WTC11 (cell line): ENCODE data around the gene FLRT1. TPM values are rescaled to one million over a fixed set of nuclear protein-coding genes. Genes with fewer than 3 reads are reported as not detected.

ENCODE experiments used
- ATAC-seq: fragments of 200-7000 bp; cut with Tn5 transposase; 2 replicates; pipeline ENCODE4 v1.10.0; 2021; ENCODE audit warnings: mild to moderate bottlenecking, moderate library complexity
- CTCF ChIA-PET: fragments of 300-600 bp; sonication (Branson Sonifier 250); formaldehyde crosslinking; loops from one replicate; lab custom pipeline; 2021; ENCODE audit warnings: antibody characterized with exemption; lab: Charles Lee
- POLR2A ChIA-PET: fragments of 350-600 bp; sonication (Branson Sonifier 250); formaldehyde crosslinking; loops from one replicate; lab custom pipeline; 2021; ENCODE audit warnings: antibody characterized with exemption; lab: Charles Lee
- DNase-seq: peaks from one replicate; pipeline ENCODE4 v3.0.0; 2021; ENCODE audit warnings: low spot score
- H3K27ac Mint-ChIP-seq: 2 replicates; pipeline ENCODE4 v1.8.0; 2021; ENCODE audit warnings: mixed read lengths
- H3K27me3 Mint-ChIP-seq: 2 replicates; pipeline ENCODE4 v1.8.0; 2021; ENCODE audit warnings: low read depth, mild to moderate bottlenecking, moderate library complexity, mixed read lengths
- H3K36me3 Mint-ChIP-seq: 2 replicates; pipeline ENCODE4 v1.8.0; 2021; ENCODE audit warnings: mixed read lengths
- H3K4me1 Mint-ChIP-seq: 2 replicates; pipeline ENCODE4 v1.8.0; 2022; ENCODE audit warnings: mixed read lengths
- H3K4me3 Mint-ChIP-seq: 2 replicates; pipeline ENCODE4 v1.8.0; 2021; ENCODE audit warnings: mild to moderate bottlenecking, moderate library complexity, mixed read lengths
- H3K9me3 Mint-ChIP-seq: 2 replicates; pipeline ENCODE4 v1.8.0; 2021; ENCODE audit warnings: mixed read lengths
- ATF3 ChIP-seq: sonication (generic); formaldehyde crosslinking; conservative IDR thresholded peaks from 2 replicates; pipeline ENCODE4 v1.8.1; 2022; ENCODE audit warnings: mild to moderate bottlenecking, missing genetic modification reagents
- ATF6 ChIP-seq: sonication (generic); formaldehyde crosslinking; IDR thresholded peaks from 2 replicates; pipeline ENCODE4 v1.8.1; 2023; ENCODE audit warnings: mild to moderate bottlenecking, missing genetic modification reagents
- CBFB ChIP-seq: sonication (generic); formaldehyde crosslinking; IDR thresholded peaks from 2 replicates; pipeline ENCODE4 v1.8.1; 2022; ENCODE audit warnings: mild to moderate bottlenecking, low read depth, missing genetic modification reagents
- FOXJ3 ChIP-seq: sonication (generic); formaldehyde crosslinking; IDR thresholded peaks from 2 replicates; pipeline ENCODE4 v1.9.0; 2021; ENCODE audit warnings: missing genetic modification reagents, mild to moderate bottlenecking, borderline replicate concordance
- IRF2 ChIP-seq: sonication (generic); formaldehyde crosslinking; IDR thresholded peaks from 2 replicates; pipeline ENCODE4 v1.8.0; 2022; ENCODE audit warnings: low read depth, missing genetic modification reagents, borderline replicate concordance
- JAZF1 ChIP-seq: fragments of 250-450 bp; sonication (Bioruptor Pico); IDR thresholded peaks from 2 replicates; pipeline ENCODE4 v1.9.0; 2021; ENCODE audit warnings: moderate library complexity, mild to moderate bottlenecking, inconsistent platforms
- MLX ChIP-seq: sonication (generic); formaldehyde crosslinking; IDR thresholded peaks from 2 replicates; pipeline ENCODE4 v1.8.1; 2023; ENCODE audit warnings: mild to moderate bottlenecking, missing genetic modification reagents, moderate library complexity
- MYBL2 ChIP-seq: sonication (generic); formaldehyde crosslinking; IDR thresholded peaks from 2 replicates; pipeline ENCODE4 v1.8.1; 2023; ENCODE audit warnings: mild to moderate bottlenecking, moderate library complexity, missing genetic modification reagents
- NR1H2 ChIP-seq: sonication (generic); formaldehyde crosslinking; IDR thresholded peaks from 2 replicates; pipeline ENCODE4 v1.9.0; 2021; ENCODE audit warnings: mild to moderate bottlenecking, moderate library complexity, missing genetic modification reagents
- NR3C1 ChIP-seq: sonication (generic); formaldehyde crosslinking; conservative IDR thresholded peaks from 2 replicates; pipeline ENCODE4 v1.8.1; 2023; ENCODE audit warnings: low read depth, mild to moderate bottlenecking, missing genetic modification reagents
- PRRX2 ChIP-seq: fragments of 250-450 bp; sonication (Bioruptor Pico); IDR thresholded peaks from 2 replicates; pipeline ENCODE4 v1.8.0; 2021; ENCODE audit warnings: mild to moderate bottlenecking
- SMAD4 ChIP-seq: sonication (generic); formaldehyde crosslinking; IDR thresholded peaks from 2 replicates; pipeline ENCODE4 v1.8.0; 2022; ENCODE audit warnings: mild to moderate bottlenecking, missing genetic modification reagents
- SOX15 ChIP-seq: fragments of 250-450 bp; sonication (Bioruptor Pico); IDR thresholded peaks from 2 replicates; pipeline ENCODE4 v1.9.0; 2021; ENCODE audit warnings: mild to moderate bottlenecking
- TP53 ChIP-seq: sonication (generic); formaldehyde crosslinking; IDR thresholded peaks from 2 replicates; pipeline ENCODE4 v1.8.1; 2023; ENCODE audit warnings: mild to moderate bottlenecking, missing genetic modification reagents
- ZNF121 ChIP-seq: sonication (generic); formaldehyde crosslinking; IDR thresholded peaks from 2 replicates; pipeline ENCODE4 v1.8.0; 2023; ENCODE audit warnings: missing genetic modification reagents
- ZNF263 ChIP-seq: sonication (generic); formaldehyde crosslinking; IDR thresholded peaks from 2 replicates; pipeline ENCODE4 v1.8.1; 2022; ENCODE audit warnings: low read depth, mild to moderate bottlenecking, moderate library complexity, missing genetic modification reagents
- ZNF423 ChIP-seq: fragments of 250-450 bp; sonication (Bioruptor Pico); IDR thresholded peaks from 2 replicates; pipeline ENCODE4 v2.1.2; 2022; ENCODE audit warnings: mild to moderate bottlenecking, moderate library complexity
- ZNF512 ChIP-seq: sonication (generic); formaldehyde crosslinking; IDR thresholded peaks from 2 replicates; pipeline ENCODE4 v1.8.1; 2022; ENCODE audit warnings: missing genetic modification reagents, borderline replicate concordance
- total RNA-seq: library from RNA; stranded (reverse); gene quantifications from 3 replicates; pipeline ENCODE4 v1.2.3, GENCODE V29; 2021
- TF ChIP-seq, protein P1 (sequence below): fragments of 250-450 bp; sonication (Bioruptor Pico); IDR thresholded peaks from 2 replicates; pipeline ENCODE4 v1.9.0; 2021; ENCODE audit warnings: mild to moderate bottlenecking
- TF ChIP-seq, protein P2 (sequence below): sonication (generic); formaldehyde crosslinking; IDR thresholded peaks from 2 replicates; pipeline ENCODE4 v1.8.0; 2022; ENCODE audit warnings: mild to moderate bottlenecking, missing genetic modification reagents
- TF ChIP-seq, protein P3 (sequence below): fragments of 250-450 bp; sonication (Bioruptor Pico); IDR thresholded peaks from 2 replicates; pipeline ENCODE4 v2.1.2; 2022; ENCODE audit warnings: mild to moderate bottlenecking, moderate library complexity
- TF ChIP-seq, protein P4 (sequence below): sonication (generic); formaldehyde crosslinking; IDR thresholded peaks from 2 replicates; pipeline ENCODE4 v1.8.0; 2023; ENCODE audit warnings: mild to moderate bottlenecking, missing genetic modification reagents

FLRT1 gene
- total RNA-seq, 1 experiment from 2014 or later = 0.20 TPM

- no peak for DNase-seq
- POLR2A ChIA-PET = no interaction called here
- H3K9me3 Mint-ChIP-seq = no peaks in the 10 kb centered on the region
- peaks cover 12% of the 10 kb centered on the region; the same call in 1 of the 2 replicates for H3K4me1 Mint-ChIP-seq
- H3K27me3 Mint-ChIP-seq = peaks cover 83% of the 10 kb centered on the region
- H3K27ac Mint-ChIP-seq = no peak overlapping the region
- H3K4me3 Mint-ChIP-seq = no peak overlapping the region
- CTCF ChIA-PET = interaction anchor here (0.6 to 2.6 kb wide), 7 partner anchors 27 to 206 kb away, joined by 3 to 13 read pairs (median 4); no protein-coding TSS in a partner anchor
- TF ChIP-seq SMAD4 (CRISPR knock-in tag) = no peak
- TF ChIP-seq TP53 (CRISPR knock-in tag) = no peak
- no peak for TF ChIP-seq ZNF512 (CRISPR knock-in tag)
- TF ChIP-seq, protein P1, sequence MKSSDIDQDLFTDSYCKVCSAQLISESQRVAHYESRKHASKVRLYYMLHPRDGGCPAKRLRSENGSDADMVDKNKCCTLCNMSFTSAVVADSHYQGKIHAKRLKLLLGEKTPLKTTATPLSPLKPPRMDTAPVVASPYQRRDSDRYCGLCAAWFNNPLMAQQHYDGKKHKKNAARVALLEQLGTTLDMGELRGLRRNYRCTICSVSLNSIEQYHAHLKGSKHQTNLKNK (CRISPR knock-in tag) = no peak
- TF ChIP-seq ZNF263 (CRISPR knock-in tag) = no peak
- TF ChIP-seq SOX15 (CRISPR knock-in tag) = no peak
- TF ChIP-seq CBFB = no peak
- TF ChIP-seq NR3C1 (CRISPR knock-in tag) = no peak
- no peak for TF ChIP-seq ATF3
- TF ChIP-seq NR1H2 = no peak
- no peak for TF ChIP-seq FOXJ3 (CRISPR knock-in tag)
- TF ChIP-seq PRRX2 (CRISPR knock-in tag) = no peak
- TF ChIP-seq MYBL2 (CRISPR knock-in tag) = no peak
- no peak for TF ChIP-seq ATF6 (CRISPR knock-in tag)
- no peak for TF ChIP-seq ZNF121 (CRISPR knock-in tag)
- TF ChIP-seq, protein P2, sequence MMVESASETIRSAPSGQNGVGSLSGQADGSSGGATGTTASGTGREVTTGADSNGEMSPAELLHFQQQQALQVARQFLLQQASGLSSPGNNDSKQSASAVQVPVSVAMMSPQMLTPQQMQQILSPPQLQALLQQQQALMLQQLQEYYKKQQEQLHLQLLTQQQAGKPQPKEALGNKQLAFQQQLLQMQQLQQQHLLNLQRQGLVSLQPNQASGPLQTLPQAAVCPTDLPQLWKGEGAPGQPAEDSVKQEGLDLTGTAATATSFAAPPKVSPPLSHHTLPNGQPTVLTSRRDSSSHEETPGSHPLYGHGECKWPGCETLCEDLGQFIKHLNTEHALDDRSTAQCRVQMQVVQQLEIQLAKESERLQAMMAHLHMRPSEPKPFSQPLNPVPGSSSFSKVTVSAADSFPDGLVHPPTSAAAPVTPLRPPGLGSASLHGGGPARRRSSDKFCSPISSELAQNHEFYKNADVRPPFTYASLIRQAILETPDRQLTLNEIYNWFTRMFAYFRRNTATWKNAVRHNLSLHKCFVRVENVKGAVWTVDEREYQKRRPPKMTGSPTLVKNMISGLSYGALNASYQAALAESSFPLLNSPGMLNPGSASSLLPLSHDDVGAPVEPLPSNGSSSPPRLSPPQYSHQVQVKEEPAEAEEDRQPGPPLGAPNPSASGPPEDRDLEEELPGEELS (CRISPR knock-in tag) = no peak
- peak; percentile 16; the same call in 1 of the 2 replicates for ATAC-seq
- H3K36me3 Mint-ChIP-seq = no peaks in the 10 kb centered on the region
Measured at GRCh38 chr11:64067230-64067993, 31.7 kb downstream of the FLRT1 start.

DNA sequence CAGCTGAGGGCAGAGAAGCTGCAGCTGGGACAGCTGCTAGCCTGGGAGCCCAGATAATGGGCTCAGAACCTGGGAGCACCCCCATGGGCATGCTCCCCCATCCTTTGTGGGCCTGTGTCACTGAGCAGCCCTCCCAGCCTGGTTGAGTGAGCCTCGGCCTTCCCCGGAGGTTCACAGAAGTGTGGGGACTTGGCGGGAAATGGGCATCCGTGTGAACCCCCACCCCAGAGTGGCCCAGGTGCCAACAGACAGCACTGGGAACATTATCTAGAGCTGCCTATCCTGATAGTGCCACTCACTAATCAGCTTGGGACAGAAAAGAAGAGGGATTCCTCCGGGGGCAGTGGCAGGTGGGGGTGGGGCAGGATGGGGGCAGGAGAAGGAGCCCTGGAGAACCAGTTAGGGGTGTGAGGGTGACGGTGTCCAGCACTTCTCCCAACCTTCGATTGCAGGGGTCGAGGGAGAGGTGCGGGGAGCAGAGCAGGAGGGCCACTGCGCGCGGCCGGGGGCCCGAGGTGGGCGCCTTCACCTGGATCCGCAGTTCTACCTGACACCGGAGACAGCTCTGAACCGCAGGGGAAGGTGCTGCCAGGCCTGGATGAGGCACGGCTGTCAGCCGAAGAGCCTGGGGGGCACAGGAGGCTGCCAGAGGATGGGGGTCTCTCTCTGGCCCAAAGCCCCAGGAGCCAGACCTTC is 33.1 kb downstream of the FLRT1 start:
- Mint-ChIP-seq H3K4me1 (peaks cover 12% of the 10 kb centered on the region; the same call in 1 of the 2 replicates), H3K9me3 (no peaks in the 10 kb centered on the region), H3K36me3 (no peaks in the 10 kb centered on the region), H3K27ac (no peak overlapping the region), H3K27me3 (peaks cover 82% of the 10 kb centered on the region), H3K4me3 (no peak overlapping the region)
- CTCF ChIA-PET = interaction anchor here (1.4 to 2.6 kb wide), 2 partner anchors 20 to 69 kb away, joined by 4 to 13 read pairs; no protein-coding TSS in a partner anchor
- DNase-seq (no peak), ATAC-seq (no peak)
- POLR2A ChIA-PET = no interaction called here
- TF ChIP-seq ZNF423 (CRISPR knock-in tag) (no peak), JAZF1 (CRISPR knock-in tag) (no peak), MLX (no peak), IRF2 (CRISPR knock-in tag) (no peak)
- TF ChIP-seq, protein P3, sequence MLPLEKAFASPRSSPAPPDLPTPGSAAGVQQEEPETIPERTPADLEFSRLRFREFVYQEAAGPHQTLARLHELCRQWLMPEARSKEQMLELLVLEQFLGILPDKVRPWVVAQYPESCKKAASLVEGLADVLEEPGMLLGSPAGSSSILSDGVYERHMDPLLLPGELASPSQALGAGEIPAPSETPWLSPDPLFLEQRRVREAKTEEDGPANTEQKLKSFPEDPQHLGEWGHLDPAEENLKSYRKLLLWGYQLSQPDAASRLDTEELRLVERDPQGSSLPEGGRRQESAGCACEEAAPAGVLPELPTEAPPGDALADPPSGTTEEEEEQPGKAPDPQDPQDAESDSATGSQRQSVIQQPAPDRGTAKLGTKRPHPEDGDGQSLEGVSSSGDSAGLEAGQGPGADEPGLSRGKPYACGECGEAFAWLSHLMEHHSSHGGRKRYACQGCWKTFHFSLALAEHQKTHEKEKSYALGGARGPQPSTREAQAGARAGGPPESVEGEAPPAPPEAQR (CRISPR knock-in tag) = no peak
- TF ChIP-seq, protein P4, sequence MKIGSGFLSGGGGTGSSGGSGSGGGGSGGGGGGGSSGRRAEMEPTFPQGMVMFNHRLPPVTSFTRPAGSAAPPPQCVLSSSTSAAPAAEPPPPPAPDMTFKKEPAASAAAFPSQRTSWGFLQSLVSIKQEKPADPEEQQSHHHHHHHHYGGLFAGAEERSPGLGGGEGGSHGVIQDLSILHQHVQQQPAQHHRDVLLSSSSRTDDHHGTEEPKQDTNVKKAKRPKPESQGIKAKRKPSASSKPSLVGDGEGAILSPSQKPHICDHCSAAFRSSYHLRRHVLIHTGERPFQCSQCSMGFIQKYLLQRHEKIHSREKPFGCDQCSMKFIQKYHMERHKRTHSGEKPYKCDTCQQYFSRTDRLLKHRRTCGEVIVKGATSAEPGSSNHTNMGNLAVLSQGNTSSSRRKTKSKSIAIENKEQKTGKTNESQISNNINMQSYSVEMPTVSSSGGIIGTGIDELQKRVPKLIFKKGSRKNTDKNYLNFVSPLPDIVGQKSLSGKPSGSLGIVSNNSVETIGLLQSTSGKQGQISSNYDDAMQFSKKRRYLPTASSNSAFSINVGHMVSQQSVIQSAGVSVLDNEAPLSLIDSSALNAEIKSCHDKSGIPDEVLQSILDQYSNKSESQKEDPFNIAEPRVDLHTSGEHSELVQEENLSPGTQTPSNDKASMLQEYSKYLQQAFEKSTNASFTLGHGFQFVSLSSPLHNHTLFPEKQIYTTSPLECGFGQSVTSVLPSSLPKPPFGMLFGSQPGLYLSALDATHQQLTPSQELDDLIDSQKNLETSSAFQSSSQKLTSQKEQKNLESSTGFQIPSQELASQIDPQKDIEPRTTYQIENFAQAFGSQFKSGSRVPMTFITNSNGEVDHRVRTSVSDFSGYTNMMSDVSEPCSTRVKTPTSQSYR (CRISPR knock-in tag) = no peak
